Breast epithelium (tissue), 3 donors: ENCODE data around the gene CEPT1.

Source experiments
- CTCF ChIP-seq, 3 donors: fragments of 450-650 bp; IDR thresholded peaks; one replicate each; pipeline ENCODE4 v1.5.1; 2016 to 2017; ENCODE audit warnings: antibody characterized with exemption in 3 of 3, mild to moderate bottlenecking in 3 of 3, moderate library complexity in 3 of 3
- POLR2A ChIP-seq: fragments of 450-650 bp; IDR thresholded peaks from one replicate; pipeline ENCODE4 v1.6.1; 2016; ENCODE audit warnings: antibody characterized with exemption, mild to moderate bottlenecking, moderate library complexity
- POLR2AphosphoS5 ChIP-seq, 3 donors: sonication (generic); formaldehyde crosslinking; IDR thresholded peaks; one replicate each; pipeline ENCODE4 v1.6.1; 2017; ENCODE audit warnings: antibody characterized with exemption in 3 of 3

GRCh38 chr1:111214074-111214801, 74.2 kb downstream of the CEPT1 start:
- TF ChIP-seq CTCF (IDR thresholded peaks at IDR 0.05) (no peak), POLR2A (no peak), POLR2AphosphoS5 (IDR thresholded peaks at IDR 0.05) (no peak)
